IMR-90 (cell line): ENCODE measurements around the gene ME3. TPM values are rescaled to one million over a fixed set of nuclear protein-coding genes. Genes with fewer than 3 reads are reported as not detected.

Source experiments
- ATAC-seq: fragments of 200-7000 bp; cut with Tn5 transposase; 2 replicates; pipeline ENCODE4 v1.9.1; 2020; ENCODE audit warnings: low read depth, mild to moderate bottlenecking, moderate library complexity
- BruUV-seq: library from RNA; stranded (reverse); fragments of 400-500 nt; replicated peaks from 2 replicates; lab custom pipeline; 2021; lab: Mats Ljungman, UMichigan
- CTCF ChIA-PET: fragments of 300-600 bp; formaldehyde crosslinking; extraction: SDS; loops from one replicate; lab custom pipeline; 2021; ENCODE audit warnings: antibody characterized with exemption; lab: Yijun Ruan, JAX
- POLR2A ChIA-PET: fragments of 300-600 bp; sonication (Branson Sonifier 250); formaldehyde crosslinking; loops from one replicate; lab custom pipeline; 2022; ENCODE audit warnings: antibody characterized with exemption; ENCODE audit not compliant: unreplicated experiment; lab: Charles Lee
- DNase-seq: peaks from one replicate; pipeline ENCODE4 v3.0.0; 2013
- H2AFZ ChIP-seq: replicated peaks from 2 replicates; pipeline ENCODE3; 2013; ENCODE audit warnings: low read length, mild to moderate bottlenecking; ENCODE audit not compliant: poor library complexity
- H2AK5ac ChIP-seq: 2 replicates; pipeline ENCODE4 v1.6.1; 2013; ENCODE audit warnings: low read depth, low read length, inconsistent platforms
- H2AK9ac ChIP-seq: replicated peaks from 2 replicates; pipeline ENCODE3; 2013; ENCODE audit warnings: mild to moderate bottlenecking, low read depth, low read length, moderate library complexity; ENCODE audit not compliant: poor library complexity
- H2BK120ac ChIP-seq: 2 replicates; pipeline ENCODE4 v1.6.1; 2013; ENCODE audit warnings: low read depth, low read length, inconsistent platforms
- H2BK15ac ChIP-seq: 3 replicates; pipeline ENCODE4 v1.6.1; 2013; ENCODE audit warnings: low read depth, low read length, inconsistent platforms
- H2BK20ac ChIP-seq: 2 replicates; pipeline ENCODE4 v1.6.1; 2013; ENCODE audit warnings: low read depth, mild to moderate bottlenecking, inconsistent platforms, low read length, moderate library complexity
- H2BK5ac ChIP-seq: 2 replicates; pipeline ENCODE4 v1.6.1; 2013; ENCODE audit warnings: mild to moderate bottlenecking, low read depth, low read length, inconsistent platforms; ENCODE audit not compliant: poor library complexity, severe bottlenecking
- H3K14ac ChIP-seq: replicated peaks from 2 replicates; pipeline ENCODE4 v1.6.1; 2013; ENCODE audit warnings: low read depth, low read length, inconsistent platforms
- H3K18ac ChIP-seq: 2 replicates; pipeline ENCODE4 v1.6.1; 2013; ENCODE audit warnings: low read depth, low read length, control low read depth
- H3K23ac ChIP-seq: 2 replicates; pipeline ENCODE4 v1.6.1; 2013; ENCODE audit warnings: low read depth, low read length, inconsistent platforms
- H3K27ac ChIP-seq: 2 replicates; pipeline ENCODE4 v1.5.1; 2013; ENCODE audit warnings: mild to moderate bottlenecking, control low read depth, low read length; ENCODE audit not compliant: insufficient read depth
- H3K27me3 ChIP-seq: 2 replicates; pipeline ENCODE4 v1.6.1; 2013; ENCODE audit warnings: low read length; ENCODE audit not compliant: control insufficient read depth, insufficient read depth
- H3K36me3 ChIP-seq: 2 replicates; pipeline ENCODE4 v1.6.1; 2013; ENCODE audit warnings: low read length, mixed read lengths; ENCODE audit not compliant: control insufficient read depth, insufficient read depth
- H3K4ac ChIP-seq: 2 replicates; pipeline ENCODE4 v1.6.1; 2013; ENCODE audit warnings: low read depth, low read length, inconsistent platforms
- H3K4me1 ChIP-seq: 2 replicates; pipeline ENCODE4 v1.6.1; 2013; ENCODE audit warnings: low read length, mixed read lengths; ENCODE audit not compliant: control insufficient read depth, insufficient read depth
- H3K4me2 ChIP-seq: 2 replicates; pipeline ENCODE4 v1.6.1; 2013; ENCODE audit warnings: low read depth, mild to moderate bottlenecking, control low read depth, low read length, moderate library complexity
- H3K4me3 ChIP-seq: 2 replicates; pipeline ENCODE4 v1.5.1; 2013; ENCODE audit warnings: low read depth, mild to moderate bottlenecking, control low read depth, low read length, moderate library complexity; ENCODE audit not compliant: insufficient read depth
- H3K56ac ChIP-seq: 2 replicates; pipeline ENCODE4 v1.6.1; 2013; ENCODE audit warnings: low read length, inconsistent platforms; ENCODE audit not compliant: insufficient read depth; ENCODE audit errors: extremely low read depth
- H3K79me1 ChIP-seq, 2 experiments: 2 replicates each; pipeline ENCODE4 v1.6.1; 2013; ENCODE audit warnings: low read length in 2 of 2, inconsistent platforms in 1 of 2, low read depth in 1 of 2
- H3K9ac ChIP-seq: 2 replicates; pipeline ENCODE4 v1.6.1; 2013; ENCODE audit warnings: low read depth, low read length, control low read depth
- H3K9me1 ChIP-seq: 2 replicates; pipeline ENCODE4 v1.6.1; 2013; ENCODE audit warnings: low read length, inconsistent platforms; ENCODE audit not compliant: insufficient read depth
- H3K9me3 ChIP-seq: 2 replicates; pipeline ENCODE4 v1.6.1; 2013; ENCODE audit warnings: low read length; ENCODE audit not compliant: control insufficient read depth, insufficient read depth
- H4K20me1 ChIP-seq: 2 replicates; pipeline ENCODE4 v1.6.1; 2013; ENCODE audit warnings: low read length, inconsistent platforms; ENCODE audit not compliant: insufficient read depth
- H4K5ac ChIP-seq: 2 replicates; pipeline ENCODE4 v1.6.1; 2013; ENCODE audit warnings: mild to moderate bottlenecking, low read depth, low read length, control low read depth
- H4K8ac ChIP-seq, 2 experiments: 2 replicates each; pipeline ENCODE4 v1.6.1; 2013; ENCODE audit warnings: low read depth in 2 of 2, low read length in 2 of 2, control low read depth in 1 of 2, inconsistent platforms in 1 of 2
- H4K91ac ChIP-seq: 2 replicates; pipeline ENCODE4 v1.6.1; 2013; ENCODE audit warnings: low read depth, low read length, inconsistent platforms; ENCODE audit not compliant: insufficient read depth
- CEBPB ChIP-seq: IDR thresholded peaks from 2 replicates; pipeline ENCODE4 v1.6.1; 2012; ENCODE audit warnings: low read depth, low read length, improper control_type of control experiment
- CHD1 ChIP-seq: IDR thresholded peaks from 2 replicates; pipeline ENCODE4 v1.6.1; 2012; ENCODE audit warnings: low read depth, low read length, improper control_type of control experiment
- CTCF ChIP-seq: conservative IDR thresholded peaks from 2 replicates; pipeline ENCODE4 v1.5.1; 2012; ENCODE audit warnings: mild to moderate bottlenecking, low read depth, low read length, improper control_type of control experiment
- ELK1 ChIP-seq: fragments of 150-350 bp; IDR thresholded peaks from 2 replicates; pipeline ENCODE4 v1.6.1; 2016; ENCODE audit warnings: low read depth, mild to moderate bottlenecking, low read length, moderate library complexity, borderline replicate concordance
- MAFK ChIP-seq: IDR thresholded peaks from 2 replicates; pipeline ENCODE4 v1.6.1; 2012; ENCODE audit warnings: low read depth, low read length, improper control_type of control experiment
- MAZ ChIP-seq: IDR thresholded peaks from 2 replicates; pipeline ENCODE4 v1.6.1; 2012; ENCODE audit warnings: low read depth, mild to moderate bottlenecking, low read length, improper control_type of control experiment, moderate library complexity, borderline replicate concordance
- MXI1 ChIP-seq: IDR thresholded peaks from 2 replicates; pipeline ENCODE4 v1.6.1; 2012; ENCODE audit warnings: low read depth, mild to moderate bottlenecking, low read length, moderate library complexity, borderline replicate concordance
- NFE2L2 ChIP-seq: fragments of 150-350 bp; IDR thresholded peaks from 2 replicates; pipeline ENCODE4 v1.6.1; 2016; ENCODE audit warnings: low read depth, mild to moderate bottlenecking, low read length
- RAD21 ChIP-seq: IDR thresholded peaks from 2 replicates; pipeline ENCODE4 v1.6.1; 2012; ENCODE audit warnings: low read length, improper control_type of control experiment
- USF2 ChIP-seq: fragments of 150-350 bp; IDR thresholded peaks from 2 replicates; pipeline ENCODE4 v1.6.1; 2017; ENCODE audit warnings: mild to moderate bottlenecking, antibody characterized with exemption, low read length, low read depth
- WGBS, 2 experiments: methylation state at CpG; one replicate each; pipeline versions ENCODE4 v1.1.5 to v1.1.7; 2013; ENCODE audit warnings: missing lambda C conversion rate in 2 of 2; ENCODE audit not compliant: insufficient read length in 1 of 2; ENCODE audit errors: extremely low coverage in 2 of 2; 5-methylcytosine and 5-hydroxymethylcytosine counted together
- dilution Hi-C: fragments of 300-500 bp; cut with HindIII; formaldehyde crosslinking; loops from one replicate; pipeline ENCODE4 v1.14.3; 2018; ENCODE audit warnings: low sequenced_read_pairs; ENCODE audit not compliant: unreplicated experiment
- in situ Hi-C: fragments of 300-500 bp; cut with MboI; formaldehyde crosslinking; loops from 3 replicates; pipeline ENCODE4 v1.14.3; 2019; ENCODE audit warnings: low sequenced_read_pairs, inconsistent platforms, mixed read lengths
- intact Hi-C: fragments of 100-400 bp; cut with micrococcal nuclease; formaldehyde crosslinking; loops from 2 replicates; pipeline ENCODE4 v1.10.0; 2022
- polyA plus RNA-seq, 3 experiments: library from polyadenylated mRNA; depleted of rRNA; stranded (reverse); fragments of >200 nt; gene quantifications; 2 replicates each; pipeline ENCODE4 v1.2.3, GENCODE V29; 2012; ENCODE audit warnings: low replicate concordance in 1 of 3
- total RNA-seq: library from RNA; depleted of rRNA; stranded (reverse); fragments of >200 nt; gene quantifications from 2 replicates; pipeline ENCODE4 v1.2.3, GENCODE V29; 2012

ME3 gene
- total and polyA plus RNA-seq, 2 of the 4 experiments (the other 2 are of a cell fraction), result 7.8 to 9.0 TPM

GRCh38 chr11:86582898-86583297 lies 89.5 kb downstream of the ME3 start:
- TF ChIP-seq CEBPB (no peak), CHD1 (no peak), MAZ (no peak), MAFK (no peak), ELK1 (no peak), MXI1 (no peak), USF2 (no peak), CTCF (no peak), RAD21 (no peak), NFE2L2 (no peak)
- H3K79me1 ChIP-seq, result peaks cover 0 to 4% of the 10 kb centered on the region in 2 experiments; a peak in 1 of 4 replicates
- H2AFZ ChIP-seq, result no peak overlapping the region
- H3K14ac ChIP-seq, result no peak overlapping the region
- H3K27ac ChIP-seq, result no peak overlapping the region
- DNase-seq, result no peak
- H3K4me2 ChIP-seq, result no peak overlapping the region
- no CpG with 5 or more reads among the region's 3 CpGs for WGBS, 2 experiments
- H3K4me1 ChIP-seq, result peaks cover 7% of the 10 kb centered on the region
- ATAC-seq, result no peak
- no peak overlapping the region for H3K9ac ChIP-seq
- H3K23ac ChIP-seq, result no peak overlapping the region
- no TSS peak for BruUV-seq
- intact Hi-C loops, result no loop called here
- H3K9me3 ChIP-seq, result no peaks in the 10 kb centered on the region
- ChIA-PET POLR2A (interaction anchor here (0.7 kb wide), 1 partner anchor 153 kb away, joined by 5 read pairs; no protein-coding TSS in a partner anchor), CTCF (no interaction called here)
- H2BK120ac ChIP-seq, result no peak overlapping the region
- dilution Hi-C loops, result no loop called here
- no peaks in the 10 kb centered on the region for H4K20me1 ChIP-seq
- H3K4me3 ChIP-seq, result no peak overlapping the region
- H3K36me3 ChIP-seq, result no peaks in the 10 kb centered on the region
- no peak overlapping the region for H2BK5ac ChIP-seq
- no peak overlapping the region for H4K91ac ChIP-seq
- no peak overlapping the region for H2AK9ac ChIP-seq
- no peak overlapping the region for H3K18ac ChIP-seq
- no peak overlapping the region for H3K4ac ChIP-seq
- no peak overlapping the region for H2BK15ac ChIP-seq
- H2AK5ac ChIP-seq, result no peak overlapping the region
- H3K56ac ChIP-seq, result no peak overlapping the region
- no peak overlapping the region for H2BK20ac ChIP-seq
- in situ Hi-C loops, result no loop called here
- H4K5ac ChIP-seq, result no peak overlapping the region
- H3K27me3 ChIP-seq, result no peaks in the 10 kb centered on the region
- no peak overlapping the region for H4K8ac ChIP-seq
- peaks cover 11% of the 10 kb centered on the region for H3K9me1 ChIP-seq
